H9 (cell line): Measurements from ENCODE around the gene METTL1. TPM values are rescaled to one million over a fixed set of nuclear protein-coding genes. Genes with fewer than 3 reads are reported as not detected.

Experiments used
- DNase-seq: peaks from one replicate; pipeline ENCODE4 v3.0.0-alpha.2; 2017
- H2AFZ ChIP-seq: one replicate; pipeline ENCODE4 v1.6.1; 2013; ENCODE audit warnings: mild to moderate bottlenecking, low read length, control low read depth, moderate library complexity
- H2AK5ac ChIP-seq: 2 replicates; pipeline ENCODE4 v1.6.1; 2013; ENCODE audit warnings: low read length, control low read depth, mixed read lengths; ENCODE audit not compliant: insufficient read length
- H2BK120ac ChIP-seq: one replicate; pipeline ENCODE4 v1.6.1; 2013; ENCODE audit warnings: low read depth, mild to moderate bottlenecking, low read length, control low read depth, inconsistent platforms; ENCODE audit not compliant: poor library complexity, severe bottlenecking
- H2BK12ac ChIP-seq: 2 replicates; pipeline ENCODE4 v1.6.1; 2013; ENCODE audit warnings: low read length, control low read depth, mixed read lengths, low read depth; ENCODE audit not compliant: insufficient read length
- H2BK15ac ChIP-seq: 2 replicates; pipeline ENCODE4 v1.6.1; 2013; ENCODE audit warnings: low read depth, low read length, control low read depth
- H2BK20ac ChIP-seq: one replicate; pipeline ENCODE4 v1.6.1; 2013; ENCODE audit warnings: low read depth, mild to moderate bottlenecking, low read length, control low read depth, inconsistent platforms; ENCODE audit not compliant: poor library complexity, severe bottlenecking
- H2BK5ac ChIP-seq: 2 replicates; pipeline ENCODE4 v1.6.1; 2013; ENCODE audit warnings: low read length, control low read depth, mixed read lengths; ENCODE audit not compliant: insufficient read length
- H3K14ac ChIP-seq: 2 replicates; pipeline ENCODE4 v1.6.1; 2013; ENCODE audit warnings: low read length, control low read depth; ENCODE audit not compliant: insufficient read depth
- H3K18ac ChIP-seq: 2 replicates; pipeline ENCODE4 v1.6.1; 2013; ENCODE audit warnings: low read depth, mild to moderate bottlenecking, mixed read lengths, low read length, control low read depth; ENCODE audit not compliant: insufficient read length
- H3K23ac ChIP-seq: 2 replicates; pipeline ENCODE4 v1.6.1; 2013; ENCODE audit warnings: low read length, control low read depth, mixed read lengths, low read depth; ENCODE audit not compliant: insufficient read length
- H3K23me2 ChIP-seq: 2 replicates; pipeline ENCODE4 v1.6.1; 2013; ENCODE audit warnings: low read depth, mild to moderate bottlenecking, mixed read lengths, low read length, control low read depth; ENCODE audit not compliant: insufficient read length, poor library complexity, severe bottlenecking
- H3K27ac ChIP-seq: 2 replicates; pipeline ENCODE4 v1.5.1; 2013; ENCODE audit warnings: low read length, control low read depth, mixed read lengths, low read depth; ENCODE audit not compliant: insufficient read length
- H3K27me3 ChIP-seq: 2 replicates; pipeline ENCODE4 v1.6.1; 2013; ENCODE audit warnings: low read length, control low read depth, inconsistent platforms; ENCODE audit not compliant: insufficient read depth
- H3K4ac ChIP-seq: 2 replicates; pipeline ENCODE4 v1.6.1; 2013; ENCODE audit warnings: low read depth, mild to moderate bottlenecking, control low read depth, inconsistent platforms, low read length, moderate library complexity
- H3K4me1 ChIP-seq: 2 replicates; pipeline ENCODE4 v1.6.1; 2013; ENCODE audit warnings: low read length, control low read depth, inconsistent platforms; ENCODE audit not compliant: insufficient read depth
- H3K4me2 ChIP-seq: 2 replicates; pipeline ENCODE4 v1.6.1; 2013; ENCODE audit warnings: low read length, control low read depth, mixed read lengths; ENCODE audit not compliant: insufficient read length, insufficient read depth
- H3K56ac ChIP-seq: 2 replicates; pipeline ENCODE4 v1.6.1; 2013; ENCODE audit warnings: low read depth, mild to moderate bottlenecking, mixed read lengths, low read length, control low read depth; ENCODE audit not compliant: insufficient read length
- H3K79me1 ChIP-seq: 2 replicates; pipeline ENCODE4 v1.6.1; 2013; ENCODE audit warnings: low read depth, mild to moderate bottlenecking, moderate library complexity, low read length, control low read depth, inconsistent platforms; ENCODE audit not compliant: insufficient read depth, poor library complexity, severe bottlenecking
- H3K79me2 ChIP-seq: 2 replicates; pipeline ENCODE4 v1.6.1; 2013; ENCODE audit warnings: low read length, control low read depth, inconsistent platforms; ENCODE audit not compliant: insufficient read depth
- H3K9ac ChIP-seq: 2 replicates; pipeline ENCODE4 v1.6.1; 2013; ENCODE audit warnings: low read length, control low read depth, mixed read lengths; ENCODE audit not compliant: insufficient read length; ENCODE audit errors: extremely low read depth
- H3K9me3 ChIP-seq: one replicate; pipeline ENCODE4 v1.6.1; 2013; ENCODE audit warnings: low read depth, low read length, inconsistent platforms; ENCODE audit not compliant: control insufficient read depth
- H3T11ph ChIP-seq: one replicate; pipeline ENCODE4 v1.6.1; 2013; ENCODE audit warnings: mild to moderate bottlenecking, low read length, control low read depth, inconsistent platforms
- H4K20me1 ChIP-seq: one replicate; pipeline ENCODE4 v1.6.1; 2013; ENCODE audit not compliant: control insufficient read depth, insufficient read length, insufficient read depth
- H4K5ac ChIP-seq: 2 replicates; pipeline ENCODE4 v1.6.1; 2013; ENCODE audit warnings: low read depth, mild to moderate bottlenecking, mixed read lengths, low read length, control low read depth; ENCODE audit not compliant: insufficient read length
- H4K8ac ChIP-seq: replicated peaks from 2 replicates; pipeline ENCODE4 v1.6.1; 2013; ENCODE audit warnings: low read length, control low read depth, mixed read lengths, low read depth; ENCODE audit not compliant: insufficient read length
- H4K91ac ChIP-seq: 2 replicates; pipeline ENCODE4 v1.6.1; 2013; ENCODE audit warnings: low read depth, mild to moderate bottlenecking, moderate library complexity, mixed read lengths, low read length, control low read depth; ENCODE audit not compliant: insufficient read length
- H3K27ac Mint-ChIP-seq, 3 experiments: 2 replicates in 2 of 3; 3 replicates in 1 of 3; pipeline ENCODE4 v1.8.0; 2020 to 2021; ENCODE audit warnings: mixed read lengths in 3 of 3, mild to moderate bottlenecking in 1 of 3, moderate library complexity in 1 of 3
- H3K27me3 Mint-ChIP-seq: 2 replicates; pipeline ENCODE4 v1.8.0; 2021; ENCODE audit warnings: low read depth, mild to moderate bottlenecking, moderate library complexity, mixed read lengths
- H3K36me3 Mint-ChIP-seq, 3 experiments: 2 replicates in 2 of 3; 3 replicates in 1 of 3; pipeline ENCODE4 v1.8.0; 2020 to 2021; ENCODE audit warnings: low read depth in 3 of 3, mixed read lengths in 3 of 3; ENCODE audit not compliant: insufficient read depth in 1 of 3
- H3K4me1 Mint-ChIP-seq, 2 experiments: 2 replicates each; pipeline ENCODE4 v1.8.0; 2020; ENCODE audit warnings: mixed read lengths in 2 of 2
- H3K4me3 Mint-ChIP-seq, 2 experiments: 2 replicates in 1 of 2; 3 replicates in 1 of 2; pipeline ENCODE4 v1.8.0; 2020 to 2021; ENCODE audit warnings: mild to moderate bottlenecking in 2 of 2, mixed read lengths in 2 of 2, moderate library complexity in 1 of 2
- H3K9me3 Mint-ChIP-seq, 2 experiments: 2 replicates in 1 of 2; 3 replicates in 1 of 2; pipeline ENCODE4 v1.8.0; 2020; ENCODE audit warnings: mild to moderate bottlenecking in 2 of 2, mixed read lengths in 2 of 2, moderate library complexity in 1 of 2
- CTCF ChIP-seq: fragments of 200-600 bp; sonication (generic); conservative IDR thresholded peaks from 3 replicates; pipeline ENCODE4 v1.8.0; 2021; ENCODE audit warnings: antibody characterized with exemption, mild to moderate bottlenecking
- WGBS: extraction: QIAGEN DNeasy Blood & Tissue Kit; methylation state at CpG from one replicate; pipeline ENCODE4 v1.1.7; 2013; ENCODE audit warnings: missing lambda C conversion rate, low lambda C conversion rate, mixed read lengths; ENCODE audit not compliant: insufficient read length; ENCODE audit errors: extremely low coverage; 5-methylcytosine and 5-hydroxymethylcytosine counted together
- total RNA-seq: library from RNA; stranded (reverse); gene quantifications from 2 replicates; pipeline ENCODE4 v1.2.1, GENCODE V29; 2021

The METTL1 gene
- total RNA-seq, 1 experiment from 2014 or later = 58.4 TPM

DNA sequence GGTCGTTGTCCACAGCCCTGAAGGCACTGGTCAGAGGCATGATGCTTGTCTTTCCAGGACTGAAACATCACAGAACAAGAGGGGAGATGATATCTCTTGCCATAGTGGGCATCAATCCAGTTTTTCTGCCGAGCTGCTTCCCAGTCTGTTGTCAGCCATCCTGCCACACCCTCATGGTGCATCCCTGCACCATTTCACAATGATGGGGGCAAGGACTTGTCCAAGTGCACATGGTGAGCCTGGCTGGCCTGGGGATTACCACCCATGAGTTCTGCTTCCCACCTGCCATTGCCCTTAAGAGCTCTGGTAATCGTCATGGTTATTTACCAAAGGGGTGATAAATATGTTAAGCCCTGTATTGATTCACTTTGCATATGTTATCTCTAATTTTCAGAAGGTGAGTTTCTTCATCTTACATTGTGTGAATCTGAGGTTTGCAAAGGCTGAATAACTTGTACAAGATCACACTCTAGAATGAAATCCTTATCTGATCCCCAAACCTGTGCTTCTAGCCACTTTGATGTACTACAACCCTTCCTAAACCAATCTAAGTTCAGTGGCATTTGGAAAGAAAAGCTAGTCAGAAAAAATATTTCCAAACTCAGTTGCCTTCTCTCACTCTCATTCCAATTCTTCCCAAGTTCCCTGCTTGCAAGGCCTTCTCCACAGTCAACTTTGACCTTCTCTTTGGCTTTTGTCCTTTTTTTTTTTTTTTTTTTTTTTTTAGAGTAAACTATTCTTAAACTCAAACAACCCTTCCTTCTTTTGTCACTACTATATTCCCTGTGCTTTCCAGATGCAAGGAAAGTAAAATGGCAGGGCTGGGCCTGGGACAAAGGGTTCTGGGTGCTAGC, 44.3 kb upstream of the METTL1 start:
- no peak overlapping the region for H2BK15ac ChIP-seq
- no peak overlapping the region for H3K4me3 Mint-ChIP-seq
- no peak overlapping the region for H2BK20ac ChIP-seq
- H3K27me3 ChIP-seq = no peaks in the 10 kb centered on the region
- no peak overlapping the region for H3K9ac ChIP-seq
- H3K23me2 ChIP-seq = no peaks in the 10 kb centered on the region
- H3K27ac Mint-ChIP-seq = no peak overlapping the region
- no peaks in the 10 kb centered on the region for H3K9me3 Mint-ChIP-seq
- H2AK5ac ChIP-seq = no peak overlapping the region
- no peak overlapping the region for H2BK5ac ChIP-seq
- H3K27ac ChIP-seq = no peak overlapping the region
- H3K79me2 ChIP-seq = no peaks in the 10 kb centered on the region
- WGBS = no CpG with 5 or more reads among the region's 3 CpGs
- no peak overlapping the region for H3K56ac ChIP-seq
- H3K79me1 ChIP-seq = no peaks in the 10 kb centered on the region
- H2BK12ac ChIP-seq = no peak overlapping the region
- no peak overlapping the region for H3K4ac ChIP-seq
- H4K91ac ChIP-seq = no peak overlapping the region
- no peaks in the 10 kb centered on the region for H4K20me1 ChIP-seq
- H3K23ac ChIP-seq = no peak overlapping the region
- peaks cover 6 to 10% of the 10 kb centered on the region in 2 experiments for H3K4me1 Mint-ChIP-seq
- H3K4me1 ChIP-seq = no peaks in the 10 kb centered on the region
- H3K27me3 Mint-ChIP-seq = no peaks in the 10 kb centered on the region
- H2AFZ ChIP-seq = no peak overlapping the region
- TF ChIP-seq CTCF = no peak
- no peak overlapping the region for H3K4me2 ChIP-seq
- H3T11ph ChIP-seq = no peak overlapping the region
- no peak for DNase-seq
- no peak overlapping the region for H4K5ac ChIP-seq
- no peak overlapping the region for H4K8ac ChIP-seq
- no peak overlapping the region for H3K14ac ChIP-seq
- H3K9me3 ChIP-seq = no peaks in the 10 kb centered on the region
- no peak overlapping the region for H2BK120ac ChIP-seq
- no peak overlapping the region for H3K18ac ChIP-seq
- H3K36me3 Mint-ChIP-seq = peaks cover 0 to 12% (median 6%) of the 10 kb centered on the region in 3 experiments; a peak in 6 of 7 replicates
